DND-41 (cell line): Measurements from ENCODE around the gene PHF24.

Source experiments
- CTCF ChIP-seq: IDR thresholded peaks from 2 replicates; pipeline ENCODE4 v1.5.1; 2012; ENCODE audit warnings: borderline replicate concordance, low read length, moderate library complexity, mild to moderate bottlenecking; ENCODE audit not compliant: poor library complexity, severe bottlenecking; ENCODE audit errors: extremely low read depth
- EZH2 ChIP-seq: IDR thresholded peaks from 3 replicates; pipeline ENCODE4 v1.6.1; 2012; ENCODE audit warnings: borderline replicate concordance, low read depth, mild to moderate bottlenecking, moderate library complexity, low read length, inconsistent platforms; ENCODE audit not compliant: severe bottlenecking

GRCh38 chr9:34992376-34992951, 34.4 kb downstream of the PHF24 start:
- TF ChIP-seq CTCF (no peak), EZH2 (no peak)
